DMS53 treated with DMSO at 0.1 percent for 48 hours (cell line): ENCODE results near the gene CHRNB1.

ENCODE experiments used
- DNase-seq: peaks from one replicate; lab custom pipeline; 2025; ENCODE audit not compliant: unreplicated experiment; lab: John Stamatoyannopoulos, UW

The CHRNB1 gene

GRCh38 chr17:7437369-7437863 is 7.4 kb upstream of the CHRNB1 start:
- DNase-seq = peak; percentile 58

GRCh38 chr17:7437950-7438614 is 6.8 kb upstream of the CHRNB1 start:
- peak; percentile 79 for DNase-seq

- no peak for DNase-seq
Measured at GRCh38 chr17:7438656-7439460, 6.0 kb upstream of the CHRNB1 start.

- no peak for DNase-seq
Measured at GRCh38 chr17:7439462-7440112, 5.3 kb upstream of the CHRNB1 start, which contains the start of gene FGF11. TSS of gene FGF11 (plus strand) at chr17:7439512. CDS start at chr17:7439621, 109 bp downstream.

GRCh38 chr17:7440113-7440833 is 4.6 kb upstream of the CHRNB1 start:
- DNase-seq = peak; percentile 38

GRCh38 chr17:7440834-7441195 is 4.0 kb upstream of the CHRNB1 start:
- DNase-seq = no peak

- DNase-seq = no peak
Measured at GRCh38 chr17:7441266-7441665, 3.6 kb upstream of the CHRNB1 start.

- DNase-seq = no peak
Measured at GRCh38 chr17:7442142-7442541, 2.7 kb upstream of the CHRNB1 start.

- DNase-seq = no peak
Measured at GRCh38 chr17:7443499-7444485, 1.1 kb upstream of the CHRNB1 start.

GRCh38 chr17:7445619-7445968 is 733 bp downstream of the CHRNB1 start:
- peak; percentile 81 for DNase-seq

GRCh38 chr17:7448461-7448860 is 3.6 kb downstream of the CHRNB1 start:
- no peak for DNase-seq

GRCh38 chr17:7459961-7460545 is 15.2 kb downstream of the CHRNB1 start:
- DNase-seq = no peak

DNA sequence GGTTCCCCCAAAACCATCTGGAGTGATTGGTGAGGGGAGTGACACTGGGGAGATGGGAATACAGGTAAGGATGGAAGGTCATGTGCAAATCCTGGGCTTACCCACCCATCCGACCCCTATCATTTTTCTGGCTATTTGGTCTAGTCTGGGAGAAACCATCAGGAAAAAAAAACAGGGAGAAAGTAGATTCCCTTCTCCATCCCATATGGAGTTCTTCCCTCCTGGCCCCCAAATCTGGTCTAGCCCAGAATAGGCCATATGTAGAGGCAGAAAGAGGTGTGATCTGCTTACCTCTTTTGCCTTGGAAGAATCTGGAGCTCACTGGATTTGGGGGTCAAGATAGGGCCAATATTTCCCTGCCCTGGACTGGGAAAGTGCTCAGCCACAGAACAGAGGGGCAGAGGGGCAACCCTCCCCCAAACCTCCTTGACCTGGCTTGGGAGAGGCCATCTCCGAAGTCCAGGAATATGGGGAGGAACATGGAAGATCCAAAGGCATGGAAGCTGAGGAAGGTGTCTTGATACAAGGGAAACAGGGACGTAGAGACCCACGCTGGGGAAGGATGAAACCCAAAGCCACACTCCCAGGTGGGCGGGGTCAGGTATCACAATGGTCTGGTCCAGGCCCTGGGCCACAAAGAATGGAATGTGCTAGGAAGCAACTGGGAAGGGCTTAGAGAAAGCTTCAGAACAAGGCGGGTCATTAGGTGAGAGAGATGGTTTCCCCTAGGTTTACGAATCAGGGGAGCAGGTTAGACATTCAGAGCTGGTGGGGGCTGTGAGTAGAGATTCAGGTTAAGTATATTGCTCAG is 16.2 kb downstream of the CHRNB1 start:
- DNase-seq = no peak

DNA sequence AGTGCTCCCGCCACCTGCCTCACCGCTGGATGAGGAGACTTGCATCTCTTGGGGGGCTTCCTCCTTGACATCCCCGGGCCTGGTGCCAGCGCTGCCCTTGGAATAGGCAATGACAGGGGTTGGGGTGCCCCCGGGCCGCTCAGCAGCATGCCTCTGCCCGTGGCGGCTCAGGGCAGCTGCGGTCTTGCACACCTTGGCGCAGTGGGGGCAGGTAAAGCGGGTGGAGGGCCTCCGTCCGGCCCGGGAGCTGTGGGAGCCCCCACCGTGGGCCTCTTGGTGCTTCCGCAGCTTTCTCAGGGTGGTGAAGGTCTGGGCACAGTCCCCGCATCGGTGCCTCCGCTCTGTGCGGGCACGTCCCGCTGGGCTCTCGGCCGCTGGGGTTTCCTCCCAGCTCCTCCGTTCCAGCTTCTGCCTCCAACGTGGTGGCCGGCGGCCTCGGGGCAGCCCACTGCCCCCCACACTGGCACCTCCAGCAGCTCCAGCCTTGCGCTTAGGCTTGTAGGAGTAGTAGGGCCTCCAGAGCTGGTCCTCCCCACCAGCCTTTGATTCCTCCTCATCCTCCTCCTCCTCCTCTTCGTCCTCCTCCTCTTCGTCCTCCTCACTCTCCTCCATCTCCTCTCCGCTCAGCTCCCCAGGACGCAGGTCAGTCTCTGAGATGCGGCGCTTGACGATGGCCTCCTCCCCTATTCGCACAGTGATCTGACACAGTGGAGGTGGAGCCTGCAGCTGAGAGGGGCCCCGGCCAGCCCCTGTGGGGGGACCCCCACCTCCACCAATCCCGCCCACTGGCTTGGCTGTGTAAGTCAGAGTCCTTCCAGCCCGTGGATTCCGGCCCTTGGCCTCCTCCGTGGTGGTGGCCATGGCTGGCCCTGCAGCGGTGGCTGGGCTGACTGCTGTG is 17.9 kb downstream of the CHRNB1 start:
- no peak for DNase-seq

DNA sequence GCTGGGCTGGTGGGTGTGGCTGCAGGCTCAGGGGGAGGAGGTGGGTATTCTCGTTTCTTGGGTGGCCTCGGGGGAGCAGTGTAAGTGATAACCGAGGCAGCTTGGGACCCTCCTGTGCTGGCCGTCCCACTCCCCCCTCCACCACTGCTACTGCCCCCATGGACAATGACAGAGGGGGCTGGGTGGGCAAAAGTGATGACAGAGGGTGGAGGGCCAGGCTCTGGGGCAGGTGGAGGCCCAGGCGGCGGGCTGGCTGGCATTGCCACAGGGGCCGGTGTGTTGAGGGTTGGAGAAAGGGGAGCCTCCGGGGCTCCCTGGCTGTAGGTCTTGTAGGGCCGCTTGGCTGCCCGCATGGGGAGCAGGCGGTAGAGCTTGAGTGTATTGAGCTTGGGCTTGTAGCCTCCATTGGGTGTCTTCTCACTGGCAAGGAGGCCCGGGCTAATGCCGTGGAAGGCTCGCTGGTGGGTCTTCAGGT is 18.5 kb downstream of the CHRNB1 start:
- no peak for DNase-seq

- no peak for DNase-seq
Measured at GRCh38 chr17:7464081-7464480, 19.2 kb downstream of the CHRNB1 start.

- no peak for DNase-seq
Measured at GRCh38 chr17:7465597-7466275, 20.9 kb downstream of the CHRNB1 start.
